CD14-positive monocyte (primary cell): ENCODE results near the gene EDIL3. TPM values are rescaled to one million over a fixed set of nuclear protein-coding genes. Genes with fewer than 3 reads are reported as not detected.

ENCODE experiments used
- DNase-seq, 3 donors: peaks; one replicate each; pipeline ENCODE4 v3.0.0-alpha.2; 2011 to 2022
- H2AFZ ChIP-seq: 2 replicates; pipeline ENCODE4 v1.6.0; 2012; ENCODE audit warnings: mild to moderate bottlenecking, low read depth, low read length, inconsistent platforms; ENCODE audit not compliant: insufficient read depth, poor library complexity, severe bottlenecking
- H3K27ac ChIP-seq, 2 donors: 1 replicate in 1 of 2; 2 replicates in 1 of 2; pipeline ENCODE4 v1.5.1; 2012 to 2013; ENCODE audit warnings: low read length in 2 of 2, control low read depth in 1 of 2, inconsistent platforms in 1 of 2, low read depth in 1 of 2, mild to moderate bottlenecking in 1 of 2
- H3K27me3 ChIP-seq, 2 donors: one replicate each; pipeline versions ENCODE4 v1.6.0 to v1.6.1; 2011 to 2013; ENCODE audit warnings: low read length in 2 of 2; ENCODE audit not compliant: control insufficient read depth in 2 of 2, insufficient read depth in 2 of 2
- H3K36me3 ChIP-seq, 2 donors: replicated peaks in 1 of 2; 1 replicate in 1 of 2; 2 replicates in 1 of 2; pipeline versions ENCODE4 v1.5.1 to v1.6.1; 2012 to 2013; ENCODE audit warnings: low read length in 2 of 2, control low read depth in 1 of 2, inconsistent platforms in 1 of 2, mild to moderate bottlenecking in 1 of 2; ENCODE audit not compliant: insufficient read depth in 2 of 2, control insufficient read depth in 1 of 2
- H3K4me1 ChIP-seq, 2 donors: 1 replicate in 1 of 2; 2 replicates in 1 of 2; pipeline versions ENCODE4 v1.5.1 to v1.6.1; 2012 to 2013; ENCODE audit warnings: low read length in 2 of 2, control low read depth in 1 of 2, inconsistent platforms in 1 of 2, mild to moderate bottlenecking in 1 of 2, moderate library complexity in 1 of 2; ENCODE audit not compliant: insufficient read depth in 2 of 2, control insufficient read depth in 1 of 2
- H3K4me2 ChIP-seq: replicated peaks from 2 replicates; pipeline ENCODE3; 2012; ENCODE audit warnings: low read length, moderate library complexity, mild to moderate bottlenecking; ENCODE audit not compliant: poor library complexity, severe bottlenecking; ENCODE audit errors: extremely low read depth
- H3K4me3 ChIP-seq, 3 experiments: fragments of 200-600 bp in 1 of 3; sonication (generic) in 1 of 3; replicated peaks in 1 of 3; 1 replicate in 2 of 3; 2 replicates in 1 of 3; pipeline ENCODE4 v1.5.1; 2011 to 2013; ENCODE audit warnings: low read length in 3 of 3, mild to moderate bottlenecking in 3 of 3, control low read depth in 2 of 3, low read depth in 2 of 3, inconsistent platforms in 1 of 3, moderate library complexity in 1 of 3
- H3K79me2 ChIP-seq: 2 replicates; pipeline ENCODE4 v1.6.0; 2012; ENCODE audit warnings: mild to moderate bottlenecking, control low read depth, inconsistent platforms, low read length, moderate library complexity; ENCODE audit not compliant: insufficient read depth
- H3K9ac ChIP-seq: 2 replicates; pipeline ENCODE4 v1.6.0; 2017; ENCODE audit warnings: low read length, mild to moderate bottlenecking; ENCODE audit not compliant: insufficient read depth, poor library complexity, severe bottlenecking
- H3K9me3 ChIP-seq, 2 donors: replicated peaks in 1 of 2; 1 replicate in 1 of 2; 2 replicates in 1 of 2; pipeline versions ENCODE4 v1.5.1 to v1.6.1; 2012 to 2013; ENCODE audit warnings: low read length in 2 of 2, control low read depth in 1 of 2; ENCODE audit not compliant: control insufficient read depth in 1 of 2, insufficient read depth in 1 of 2
- H4K20me1 ChIP-seq: 2 replicates; pipeline ENCODE4 v1.6.0; 2012; ENCODE audit warnings: mild to moderate bottlenecking, low read length, control low read depth, moderate library complexity; ENCODE audit not compliant: insufficient read depth
- H3K27ac Mint-ChIP-seq, 7 donors: one replicate each; pipeline ENCODE4 v1.8.0; 2020; ENCODE audit warnings: mild to moderate bottlenecking in 7 of 7, mixed read lengths in 7 of 7, moderate library complexity in 6 of 7, inconsistent platforms in 2 of 7
- H3K27me3 Mint-ChIP-seq, 3 donors: one replicate each; pipeline ENCODE4 v1.8.0; 2021 to 2022; ENCODE audit warnings: low read depth in 3 of 3, mild to moderate bottlenecking in 3 of 3, mixed read lengths in 3 of 3, moderate library complexity in 3 of 3, inconsistent platforms in 1 of 3
- H3K36me3 Mint-ChIP-seq, 2 donors: one replicate each; pipeline ENCODE4 v1.8.0; 2020; ENCODE audit warnings: mixed read lengths in 2 of 2, inconsistent platforms in 1 of 2, mild to moderate bottlenecking in 1 of 2
- H3K4me1 Mint-ChIP-seq: one replicate; pipeline ENCODE4 v1.8.0; 2020; ENCODE audit warnings: mild to moderate bottlenecking, mixed read lengths
- H3K4me3 Mint-ChIP-seq, 2 donors: one replicate each; pipeline ENCODE4 v1.8.0; 2020; ENCODE audit warnings: mild to moderate bottlenecking in 2 of 2, mixed read lengths in 2 of 2, moderate library complexity in 1 of 2
- H3K9me3 Mint-ChIP-seq, 7 donors: one replicate each; pipeline ENCODE4 v1.8.0; 2020 to 2022; ENCODE audit warnings: mixed read lengths in 7 of 7, mild to moderate bottlenecking in 6 of 7, moderate library complexity in 6 of 7, inconsistent platforms in 2 of 7
- WGBS: methylation state at CpG from one replicate; pipeline ENCODE4 v1.1.5; 2013; ENCODE audit warnings: missing lambda C conversion rate; ENCODE audit not compliant: insufficient coverage; 5-methylcytosine and 5-hydroxymethylcytosine counted together
- intact Hi-C, 2 donors: fragments of 100-400 bp; cut with micrococcal nuclease; formaldehyde crosslinking; loops; one replicate each; pipeline versions ENCODE4 v1.15.0 to v1.15.1; 2023
- polyA plus RNA-seq, 3 donors: library from polyadenylated mRNA; depleted of rRNA in 1 of 3; unstranded in 2 of 3; stranded (reverse) in 1 of 3; fragments of 300-500 nt in 2 of 3; fragments of >200 nt in 1 of 3; fragmentation: Illumina TruSeq in 2 of 3; gene quantifications; 1 replicate in 2 of 3; 2 replicates in 1 of 3; pipeline ENCODE4 v1.2.3, GENCODE V29; 2012 to 2021
- TF ChIP-seq, protein P1 (sequence below): fragments of 200-600 bp; IDR thresholded peaks from one replicate; pipeline ENCODE4 v1.8.0; 2022; ENCODE audit warnings: antibody characterized with exemption, mild to moderate bottlenecking

The EDIL3 gene
- polyA plus RNA-seq, 3 donors = 0.09 TPM; not detected in 2

DNA sequence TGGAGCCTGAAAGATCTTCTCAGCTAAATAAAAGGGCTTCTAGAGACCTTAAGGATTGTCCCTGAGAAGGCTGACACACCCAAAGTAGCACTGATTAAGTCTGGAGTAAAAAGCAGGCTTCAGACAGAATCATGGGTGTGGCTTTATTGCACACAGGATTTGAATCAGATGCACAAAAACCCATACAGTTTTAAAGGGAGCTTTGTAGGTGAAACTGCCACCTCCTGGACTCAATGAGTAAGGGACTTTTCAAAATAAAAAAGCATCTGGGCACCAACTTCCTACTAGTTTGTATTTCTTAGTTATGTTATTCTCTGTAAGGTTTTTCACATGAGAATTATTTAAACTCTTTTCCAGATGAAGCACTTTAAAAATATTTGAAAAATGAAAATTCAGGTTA, 129.4 kb downstream of the EDIL3 start:
- Mint-ChIP-seq H3K27ac (no peak overlapping the region), H3K36me3 (no peaks in the 10 kb centered on the region), H3K4me3 (no peak overlapping the region), H3K27me3 (no peaks in the 10 kb centered on the region), H3K4me1 (no peaks in the 10 kb centered on the region), H3K9me3 (no peaks in the 10 kb centered on the region)
- Histone ChIP-seq H3K4me3 (no peak overlapping the region), H3K27ac (no peak overlapping the region), H3K79me2 (no peaks in the 10 kb centered on the region), H4K20me1 (no peaks in the 10 kb centered on the region), H3K27me3 (no peaks in the 10 kb centered on the region), H2AFZ (no peak overlapping the region), H3K9me3 (no peaks in the 10 kb centered on the region), H3K4me2 (no peak overlapping the region), H3K36me3 (no peaks in the 10 kb centered on the region), H3K4me1 (no peaks in the 10 kb centered on the region), H3K9ac (no peak overlapping the region)
- TF ChIP-seq, protein P1, sequence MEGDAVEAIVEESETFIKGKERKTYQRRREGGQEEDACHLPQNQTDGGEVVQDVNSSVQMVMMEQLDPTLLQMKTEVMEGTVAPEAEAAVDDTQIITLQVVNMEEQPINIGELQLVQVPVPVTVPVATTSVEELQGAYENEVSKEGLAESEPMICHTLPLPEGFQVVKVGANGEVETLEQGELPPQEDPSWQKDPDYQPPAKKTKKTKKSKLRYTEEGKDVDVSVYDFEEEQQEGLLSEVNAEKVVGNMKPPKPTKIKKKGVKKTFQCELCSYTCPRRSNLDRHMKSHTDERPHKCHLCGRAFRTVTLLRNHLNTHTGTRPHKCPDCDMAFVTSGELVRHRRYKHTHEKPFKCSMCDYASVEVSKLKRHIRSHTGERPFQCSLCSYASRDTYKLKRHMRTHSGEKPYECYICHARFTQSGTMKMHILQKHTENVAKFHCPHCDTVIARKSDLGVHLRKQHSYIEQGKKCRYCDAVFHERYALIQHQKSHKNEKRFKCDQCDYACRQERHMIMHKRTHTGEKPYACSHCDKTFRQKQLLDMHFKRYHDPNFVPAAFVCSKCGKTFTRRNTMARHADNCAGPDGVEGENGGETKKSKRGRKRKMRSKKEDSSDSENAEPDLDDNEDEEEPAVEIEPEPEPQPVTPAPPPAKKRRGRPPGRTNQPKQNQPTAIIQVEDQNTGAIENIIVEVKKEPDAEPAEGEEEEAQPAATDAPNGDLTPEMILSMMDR = no peak
- intact Hi-C loops = no loop called here
- no peak for DNase-seq

DNA sequence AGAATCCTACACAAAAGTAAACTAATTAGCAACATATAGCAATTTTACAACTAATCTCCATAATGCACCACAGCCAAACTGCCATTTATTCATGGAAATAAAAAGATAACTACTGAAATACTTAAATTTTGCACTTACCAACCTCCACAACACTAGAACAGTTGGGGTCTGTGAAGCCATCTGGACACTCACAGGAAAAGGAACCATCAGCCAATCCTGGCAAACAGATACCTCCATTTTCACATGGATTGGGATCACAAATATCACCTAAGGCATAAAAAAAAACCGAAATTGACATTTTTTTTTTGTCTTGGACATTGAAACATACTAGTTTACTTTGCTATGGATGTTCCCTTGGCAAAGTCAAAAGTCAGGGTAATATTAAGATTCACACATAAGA, 130.7 kb downstream of the EDIL3 start:
- H3K4me3 ChIP-seq = no peak overlapping the region
- H3K9me3 ChIP-seq = no peaks in the 10 kb centered on the region
- H4K20me1 ChIP-seq = no peaks in the 10 kb centered on the region
- TF ChIP-seq, protein P1 = no peak
- H3K27ac Mint-ChIP-seq = no peak overlapping the region
- H3K4me2 ChIP-seq = no peak overlapping the region
- no peaks in the 10 kb centered on the region for H3K36me3 Mint-ChIP-seq
- H2AFZ ChIP-seq = no peak overlapping the region
- intact Hi-C loops = no loop called here
- no peaks in the 10 kb centered on the region for H3K27me3 ChIP-seq
- WGBS = no CpG with 5 or more reads among the region's 1 CpG
- H3K9ac ChIP-seq = no peak overlapping the region
- H3K27me3 Mint-ChIP-seq = peaks cover 0 to 3% (median 2%) of the 10 kb centered on the region in 3 donors
- no peaks in the 10 kb centered on the region for H3K9me3 Mint-ChIP-seq
- no peaks in the 10 kb centered on the region for H3K4me1 ChIP-seq
- no peak for DNase-seq
- no peaks in the 10 kb centered on the region for H3K36me3 ChIP-seq
- H3K79me2 ChIP-seq = no peaks in the 10 kb centered on the region
- H3K4me3 Mint-ChIP-seq = no peak overlapping the region
- no peaks in the 10 kb centered on the region for H3K4me1 Mint-ChIP-seq
- no peak overlapping the region for H3K27ac ChIP-seq
